COLO829 (cell line): ENCODE results near the gene EME2.
"Not testable (repeated sequence)": the region's sequence is repeated elsewhere in the genome, so short reads cannot be mapped to it uniquely, and the experiment has no call there.

ENCODE experiments used
- DNase-seq: peaks from one replicate; pipeline ENCODE4 v3.0.0; 2012; ENCODE audit warnings: low spot score

Gene EME2

DNA sequence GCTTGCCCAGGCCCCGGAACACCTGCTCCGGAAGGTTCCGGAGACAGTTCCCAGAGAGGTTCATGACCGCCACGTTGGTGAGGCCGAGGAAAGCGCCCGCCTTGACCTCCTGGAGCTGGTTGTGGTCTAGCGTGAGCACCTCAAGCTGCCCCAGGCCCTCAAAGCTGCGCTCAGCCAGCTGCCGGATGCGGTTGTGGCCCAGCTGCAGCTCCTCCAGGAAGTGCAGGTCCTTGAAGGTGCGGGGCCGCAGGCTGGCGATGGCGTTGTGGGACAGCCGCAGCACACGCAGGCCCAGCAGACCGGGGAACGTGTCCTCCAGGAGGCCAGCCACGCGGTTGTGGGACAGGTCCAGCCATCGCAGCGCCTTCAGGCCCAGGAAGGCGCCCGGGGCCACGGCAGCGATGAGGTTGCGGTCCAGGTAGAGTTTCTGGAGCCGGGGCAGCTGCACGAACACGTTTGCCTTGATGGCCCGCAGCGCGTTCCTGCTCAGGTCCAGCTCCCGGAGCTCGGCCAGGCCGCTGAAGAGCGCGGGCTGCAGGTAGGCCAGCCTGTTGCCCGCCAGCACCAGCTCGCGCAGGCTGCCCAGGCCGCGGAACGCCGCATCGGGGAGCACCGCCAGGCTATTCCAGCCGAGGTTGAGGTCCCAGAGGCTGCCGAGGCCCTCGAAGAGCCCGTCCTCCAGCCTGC, 18.8 kb downstream of the EME2 start:
- DNase-seq, result no peak

GRCh38 chr16:1791943-1792812, 19.6 kb downstream of the EME2 start:
- no peak for DNase-seq

GRCh38 chr16:1792836-1793577, 20.4 kb downstream of the EME2 start:
- no peak for DNase-seq

DNA sequence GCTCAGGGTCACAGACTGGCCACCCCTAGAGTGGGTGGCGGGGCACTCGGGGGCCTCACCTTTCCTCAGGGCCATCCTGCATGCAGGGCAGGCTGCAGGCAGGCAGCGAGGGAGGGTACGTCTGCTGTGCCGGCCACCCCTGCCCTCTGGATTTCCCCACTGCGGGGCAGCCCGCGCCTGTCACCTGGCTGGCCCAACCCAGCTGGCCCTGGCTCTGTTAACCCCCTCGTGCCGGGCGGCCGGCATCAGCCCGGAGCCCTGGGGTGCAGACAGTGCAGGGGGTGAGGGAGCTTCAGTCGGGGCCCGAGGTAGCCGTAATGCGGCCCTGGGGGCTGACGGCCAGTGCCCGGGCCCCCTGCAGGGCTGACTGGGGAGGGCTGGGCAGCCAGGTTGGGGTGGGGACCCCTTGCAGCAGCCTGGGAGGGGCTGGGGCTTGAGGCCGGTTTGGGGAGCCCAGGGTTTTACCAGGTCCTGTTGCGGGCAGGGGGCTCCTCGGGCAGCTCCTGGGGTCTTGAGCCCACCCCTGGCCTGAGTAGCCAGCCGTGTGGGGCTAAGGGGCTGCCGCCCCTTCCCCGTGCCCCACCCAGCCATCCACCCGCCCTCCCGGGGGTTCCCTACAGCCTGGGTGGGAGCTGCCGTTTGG, 21.1 kb downstream of the EME2 start, which contains the start of gene IGFALS:
IGFALS (minus strand) TSS at position 128 of the 643 bp plus-strand sequence; CDS start at position 75, 53 bp downstream.
- no peak for DNase-seq

DNA sequence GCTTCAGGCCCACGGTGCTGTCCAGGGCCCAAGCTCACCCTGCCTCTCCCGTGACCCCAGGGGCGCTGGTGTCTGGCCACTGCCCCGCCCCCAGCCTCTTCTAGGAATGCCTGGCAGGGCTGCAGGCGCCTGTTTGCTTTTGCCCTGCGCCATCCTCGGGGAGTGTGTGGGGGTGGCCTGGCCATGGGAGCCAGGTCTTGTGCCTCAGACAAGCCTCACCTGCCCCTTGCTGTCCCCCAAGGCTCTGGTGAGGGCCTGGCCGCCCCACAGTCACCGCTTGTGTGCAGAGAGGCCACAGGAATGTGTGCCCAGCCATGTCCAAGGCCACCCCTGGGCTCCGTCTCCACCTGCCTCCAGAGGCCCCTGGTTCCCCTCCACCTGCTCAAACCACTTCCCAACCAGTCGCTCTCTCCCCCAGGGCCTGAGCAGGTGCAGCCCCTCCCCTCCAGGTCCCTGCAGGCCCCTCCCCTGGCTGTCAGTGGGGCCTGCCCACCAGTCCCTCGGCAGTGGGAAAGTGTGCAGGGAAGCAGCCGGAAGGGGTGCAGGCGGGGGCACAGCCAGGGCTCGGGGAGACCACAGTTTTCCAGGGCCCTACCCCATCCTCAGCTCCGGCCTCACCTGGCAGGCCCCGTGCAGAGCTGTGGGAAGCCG, 21.7 kb downstream of the EME2 start:
- DNase-seq, result no peak

DNA sequence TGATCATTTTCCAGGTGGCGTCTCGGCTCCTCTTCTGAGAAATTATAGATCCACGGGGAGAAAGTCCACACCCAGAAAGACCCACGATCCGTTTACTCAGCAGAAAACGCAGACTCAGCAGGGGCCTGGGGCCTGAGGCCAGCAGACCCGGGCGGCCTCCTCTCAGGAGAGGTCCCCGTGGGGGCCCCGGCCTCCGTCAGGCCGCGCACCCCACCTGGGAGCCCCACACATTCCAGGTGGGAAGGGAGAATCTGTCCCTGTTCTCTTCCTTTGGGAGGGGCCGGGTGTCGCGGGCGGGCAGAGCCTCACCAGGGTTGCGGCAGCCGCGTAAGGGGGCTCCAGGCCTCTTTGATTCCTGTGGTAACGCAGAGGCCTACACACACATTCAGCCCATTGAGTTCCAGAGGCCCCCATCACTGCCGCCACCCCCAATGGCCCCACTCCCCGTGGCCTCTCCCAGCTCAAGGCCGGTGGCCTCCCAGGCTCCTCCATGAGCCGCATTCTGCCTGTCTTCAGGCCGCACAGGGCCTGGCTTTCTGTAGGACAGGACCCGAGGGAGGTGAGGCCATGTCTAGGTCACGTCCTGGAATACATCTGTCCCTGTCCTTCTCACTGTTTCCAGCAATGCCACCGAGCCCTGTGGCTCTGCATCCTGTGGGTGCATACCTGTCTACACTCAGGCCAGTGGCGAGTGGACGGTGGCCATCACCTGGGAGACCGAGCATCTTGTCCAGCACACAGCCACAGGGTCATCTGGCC, 22.5 kb downstream of the EME2 start:
- DNase-seq, result no peak

DNA sequence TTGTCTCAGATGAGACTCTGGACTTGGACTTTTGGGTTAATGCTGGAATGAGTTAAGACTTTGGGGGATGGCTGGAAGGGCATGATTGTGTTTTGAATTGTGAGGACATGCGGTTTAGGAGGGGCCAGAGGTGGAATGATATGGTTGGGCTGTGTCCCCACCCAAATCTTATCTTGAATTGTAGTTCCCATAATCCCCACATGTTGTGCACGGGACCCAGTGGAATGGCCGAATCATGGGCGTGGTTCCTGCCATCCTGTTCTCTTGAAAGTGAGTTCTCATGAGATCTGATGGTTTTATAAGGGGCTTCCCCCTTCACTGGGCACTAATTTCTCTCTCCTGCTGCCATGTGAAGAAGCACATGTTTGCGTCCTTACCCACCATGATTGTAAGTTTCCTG, 26.7 kb downstream of the EME2 start:
- not testable (repeated sequence) for DNase-seq

GRCh38 chr16:1800701-1801100, 28.1 kb downstream of the EME2 start:
- no peak for DNase-seq

- DNase-seq, result no peak
These were observed 35.0 kb downstream of the EME2 start for GRCh38 chr16:1807626-1808025.

DNA sequence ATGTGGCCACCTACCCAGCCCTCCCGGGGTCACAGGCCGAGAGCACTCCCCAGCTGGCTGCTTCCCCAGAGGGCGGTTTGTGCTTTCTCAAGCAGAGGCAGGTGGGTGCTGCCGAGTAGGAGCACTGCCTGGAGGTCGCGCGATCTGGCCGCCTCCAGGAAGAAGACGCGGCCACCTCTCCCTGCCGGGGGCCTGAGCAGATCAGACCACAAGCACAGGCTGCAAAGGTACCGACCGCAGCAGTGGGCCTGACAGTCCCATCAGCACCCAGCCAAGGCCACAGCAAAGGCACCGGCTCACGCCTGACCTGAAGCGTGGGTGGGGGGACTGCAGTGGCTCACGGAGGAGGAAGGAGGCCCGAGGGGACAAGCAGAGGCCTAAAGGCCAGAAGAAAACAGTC, 36.1 kb downstream of the EME2 start:
- DNase-seq, result no peak

GRCh38 chr16:1809281-1809801, 36.7 kb downstream of the EME2 start:
- no peak for DNase-seq

- DNase-seq, result no peak
These were observed 37.5 kb downstream of the EME2 start for GRCh38 chr16:1810106-1810505.

DNA sequence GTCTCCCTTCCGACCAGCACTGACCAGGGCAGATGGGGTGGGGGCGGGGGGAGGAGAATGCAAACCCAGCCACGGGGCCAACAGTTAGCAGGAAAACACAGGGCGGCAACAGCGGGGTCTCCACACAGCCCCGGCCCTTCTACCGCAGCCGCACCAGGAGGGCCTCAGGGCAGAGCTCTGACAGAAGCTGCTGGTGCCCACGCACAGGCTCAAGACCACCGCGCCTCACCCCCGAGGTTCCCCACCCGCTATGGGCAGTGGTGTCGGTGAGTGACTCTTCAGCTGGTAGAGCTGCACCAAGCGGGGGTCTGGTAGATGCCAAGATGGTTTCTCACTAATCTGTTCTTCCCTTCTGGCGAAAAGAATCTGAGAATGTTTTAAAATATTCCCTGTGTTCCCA, 37.9 kb downstream of the EME2 start:
- no peak for DNase-seq

DNA sequence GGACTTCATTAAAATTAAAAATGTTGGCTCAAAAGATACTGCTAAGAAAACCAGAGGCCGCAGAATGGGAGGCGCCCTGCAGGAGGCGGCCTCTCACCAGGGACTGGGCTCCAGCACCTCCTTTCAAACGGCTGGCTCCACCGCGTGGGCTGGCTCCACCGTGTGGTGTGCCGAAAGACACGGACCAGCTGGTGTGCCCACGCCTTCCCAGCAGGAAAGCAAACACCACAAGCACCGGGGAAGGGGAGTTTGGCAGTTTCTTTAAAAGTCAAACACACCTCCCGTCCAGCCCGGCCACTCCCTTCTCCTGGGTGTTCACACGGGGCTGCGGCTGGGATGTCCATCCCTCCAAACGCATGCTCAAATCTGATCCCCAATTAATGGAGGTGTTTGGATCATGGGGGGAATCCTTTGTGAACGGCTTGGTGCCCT, 40.1 kb downstream of the EME2 start:
- no peak for DNase-seq

- DNase-seq, result no peak
These were observed 42.9 kb downstream of the EME2 start for GRCh38 chr16:1815461-1815860.

GRCh38 chr16:1816396-1817275, 44.0 kb downstream of the EME2 start:
- no peak for DNase-seq

- DNase-seq, result no peak
These were observed 44.6 kb downstream of the EME2 start for GRCh38 chr16:1817276-1817589.

GRCh38 chr16:1817716-1818115, 45.1 kb downstream of the EME2 start:
- no peak for DNase-seq

DNA sequence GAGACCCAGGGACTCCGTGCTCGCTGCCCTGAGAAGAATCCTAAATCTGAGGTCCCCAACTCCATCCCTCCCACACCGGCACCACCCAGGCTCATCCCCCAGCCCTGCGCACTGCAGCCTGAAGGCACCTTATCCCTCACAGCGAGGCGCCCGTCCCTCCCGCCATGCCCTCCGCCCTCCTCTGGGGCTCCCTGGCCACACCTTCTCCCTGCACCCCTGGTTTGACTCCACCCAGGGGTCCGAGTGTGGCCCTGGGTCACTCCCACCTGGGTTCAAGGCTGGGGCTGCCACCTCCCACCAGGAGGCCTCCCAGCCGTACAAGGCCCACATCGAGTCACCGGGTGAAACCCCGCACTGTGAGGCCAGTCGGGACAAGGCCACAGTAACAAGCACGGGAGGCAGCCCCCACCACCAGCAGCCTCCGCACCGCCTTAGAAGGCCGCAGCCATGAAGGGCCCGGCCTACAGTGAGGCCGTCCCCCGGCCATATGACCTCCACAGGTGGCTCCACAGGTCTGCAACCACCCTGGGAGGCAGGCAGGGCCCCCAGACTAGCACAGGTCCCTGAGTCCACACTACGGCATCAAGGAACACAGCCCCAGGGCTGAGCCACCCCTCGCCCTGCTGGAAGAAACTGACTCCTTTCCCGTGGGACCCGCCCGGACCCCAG, 45.7 kb downstream of the EME2 start:
- no peak for DNase-seq
